Epithelial cell of proximal tubule (primary cell): Measurements from ENCODE around the gene DOCK9. TPM values are rescaled to one million over a fixed set of nuclear protein-coding genes. Genes with fewer than 3 reads are reported as not detected.

Experiments
- DNase-seq: peaks from one replicate; pipeline ENCODE4 v3.0.0-alpha.2; 2011; ENCODE audit warnings: low read depth
- H3K4me3 ChIP-seq: 2 replicates; pipeline ENCODE4 v1.5.1; 2011; ENCODE audit warnings: low read depth, mild to moderate bottlenecking, low read length
- CTCF ChIP-seq: conservative IDR thresholded peaks from 2 replicates; pipeline ENCODE4 v1.5.1; 2012; ENCODE audit warnings: low read depth, mild to moderate bottlenecking, low read length
- total RNA-seq: library from RNA; depleted of rRNA; stranded (reverse); fragments of >200 nt; gene quantifications from 2 replicates; pipeline ENCODE4 v1.2.3, GENCODE V29; 2015

DOCK9 gene
- total RNA-seq, 1 donor from 2014 or later: 37.6 TPM

- no peak for TF ChIP-seq CTCF
- no peak for DNase-seq
- H3K4me3 ChIP-seq: no peak overlapping the region
Measured at GRCh38 chr13:98927951-98928927, 49.6 kb downstream of the DOCK9 start.

- TF ChIP-seq CTCF: no peak
Measured at GRCh38 chr13:98925949-98926348, 51.9 kb downstream of the DOCK9 start.

GRCh38 chr13:98923641-98924397 lies 54.0 kb downstream of the DOCK9 start:
- no peak for DNase-seq
- TF ChIP-seq CTCF: no peak
- no peak overlapping the region for H3K4me3 ChIP-seq

More at GRCh38 chr13:98925949-98926348, 51.9 kb downstream of the DOCK9 start:
- H3K4me3 ChIP-seq: no peak overlapping the region
- DNase-seq: no peak

- no peak overlapping the region for H3K4me3 ChIP-seq
- DNase-seq: no peak
- no peak for TF ChIP-seq CTCF
Measured at GRCh38 chr13:98922306-98922705, 55.6 kb downstream of the DOCK9 start.

- DNase-seq: no peak
- no peak for TF ChIP-seq CTCF
- H3K4me3 ChIP-seq: no peak overlapping the region
Measured at GRCh38 chr13:98921786-98922185, 56.1 kb downstream of the DOCK9 start.

- no peak for DNase-seq
- no peak for TF ChIP-seq CTCF
- H3K4me3 ChIP-seq: no peak overlapping the region
Measured at GRCh38 chr13:98921015-98921580, 56.8 kb downstream of the DOCK9 start.
